ENCODE measurements around the gene DCXR. TPM values are rescaled to one million over a fixed set of nuclear protein-coding genes. Genes with fewer than 3 reads are reported as not detected.
A peak's percentile ranks its signal among the peaks of the same experiment; 100 is the strongest.

Gene DCXR
- total and polyA plus RNA-seq, 2 of the 13 experiments (the other 11 are each of a cell fraction or from before 2014, with no cell fraction given): 287 to 311 TPM

DNA sequence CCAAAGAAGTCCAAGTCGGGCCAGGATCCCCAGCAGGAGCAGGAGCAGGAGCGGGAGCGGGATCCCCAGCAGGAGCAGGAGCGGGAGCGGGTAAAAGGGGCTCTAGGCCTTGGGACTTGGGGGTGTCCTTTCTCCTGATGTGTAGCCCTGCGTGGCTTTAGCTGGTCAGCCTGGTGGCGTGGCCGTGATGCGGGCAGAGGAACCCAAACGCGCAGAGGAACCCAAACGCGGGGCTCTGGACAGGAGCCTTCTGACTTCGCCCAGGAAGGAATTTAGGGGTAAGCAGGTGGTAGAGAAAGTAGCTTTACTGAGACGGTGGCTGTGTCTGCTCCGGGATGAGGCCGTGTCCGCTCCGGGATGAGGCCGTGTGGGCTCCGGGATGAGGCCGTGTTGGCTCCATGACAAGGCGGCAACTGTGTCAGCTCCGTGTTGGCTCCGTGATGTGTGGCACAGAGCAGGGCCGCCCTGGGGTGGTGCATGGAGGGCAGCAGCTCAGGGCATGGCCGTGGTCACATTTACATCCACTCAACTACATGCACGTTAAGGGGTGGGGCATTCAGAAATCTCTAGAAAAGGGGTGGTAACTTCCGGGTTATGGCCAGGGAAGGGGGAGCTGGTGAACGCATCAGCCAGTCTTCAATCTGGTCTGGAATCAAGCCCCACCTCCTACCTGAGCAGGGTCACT, 40.6 kb downstream of the DCXR start (continued):
- 0 out of 2 replicates have a peak, but pooled peaks have one; percentile 43 for TF ChIP-seq ZBTB20 (CRISPR knock-in tag; IDR thresholded peaks at IDR 0.05; ENCODE audit: borderline replicate concordance, low read depth)
- peak; percentile 78 for TF ChIP-seq RBM22 (optimal IDR thresholded peaks at IDR 0.05; ENCODE audit: low read length)
- no peak for TF ChIP-seq THRA (CRISPR knock-in tag; IDR thresholded peaks at IDR 0.05; ENCODE audit: borderline replicate concordance)
- TF ChIP-seq ZNF691 (CRISPR knock-in tag; IDR thresholded peaks at IDR 0.05; ENCODE audit: borderline replicate concordance, low read depth): peak; percentile 79; the same call in 1 of the 2 replicates
- TF ChIP-seq ZBTB40 (IDR thresholded peaks at IDR 0.05): no peak
- TF ChIP-seq ZBTB40 (CRISPR knock-in tag; IDR thresholded peaks at IDR 0.05): 0 out of 2 replicates have a peak, but pooled peaks have one; percentile 11
- TF ChIP-seq, protein P1, sequence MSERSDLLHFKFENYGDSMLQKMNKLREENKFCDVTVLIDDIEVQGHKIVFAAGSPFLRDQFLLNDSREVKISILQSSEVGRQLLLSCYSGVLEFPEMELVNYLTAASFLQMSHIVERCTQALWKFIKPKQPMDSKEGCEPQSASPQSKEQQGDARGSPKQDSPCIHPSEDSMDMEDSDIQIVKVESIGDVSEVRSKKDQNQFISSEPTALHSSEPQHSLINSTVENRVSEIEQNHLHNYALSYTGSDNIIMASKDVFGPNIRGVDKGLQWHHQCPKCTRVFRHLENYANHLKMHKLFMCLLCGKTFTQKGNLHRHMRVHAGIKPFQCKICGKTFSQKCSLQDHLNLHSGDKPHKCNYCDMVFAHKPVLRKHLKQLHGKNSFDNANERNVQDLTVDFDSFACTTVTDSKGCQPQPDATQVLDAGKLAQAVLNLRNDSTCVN (CRISPR knock-in tag; IDR thresholded peaks at IDR 0.05; ENCODE audit: borderline replicate concordance): peak; percentile 73; the same call in 1 of the 2 replicates
- TF ChIP-seq RBFOX2 (IDR thresholded peaks at IDR 0.05; ENCODE audit: low read depth, low read length): peak; percentile 89
- no peak for TF ChIP-seq ZNF850 (CRISPR knock-in tag; conservative IDR thresholded peaks at IDR 0.05)
- TF ChIP-seq PATZ1 (CRISPR knock-in tag; IDR thresholded peaks at IDR 0.05): peak; percentile 30; the same call in 1 of the 2 replicates
- TF ChIP-seq PHF21A (CRISPR knock-in tag; IDR thresholded peaks at IDR 0.05): peak; percentile 19; the same call in 1 of the 2 replicates
- 0 out of 2 replicates have a peak, but pooled peaks have one; percentile 55 for TF ChIP-seq ZNF232 (CRISPR knock-in tag; IDR thresholded peaks at IDR 0.05; ENCODE audit: borderline replicate concordance)
- TF ChIP-seq ZNF282 (IDR thresholded peaks at IDR 0.05; ENCODE audit: partially characterized antibody): no peak
